Keratinocyte (primary cell): ENCODE data around the gene CPLX3. TPM values are rescaled to one million over a fixed set of nuclear protein-coding genes. Genes with fewer than 3 reads are reported as not detected.

Experiments used
- DNase-seq: peaks from one replicate; pipeline ENCODE4 v3.0.0-alpha.2; 2011; ENCODE audit warnings: low read depth, missing footprints, low spot score
- FAIRE-seq: peaks from 2 replicates; lab custom pipeline; 2011; peaks lifted over from hg19 to GRCh38; lab: Jason Lieb, UNC
- H2AFZ ChIP-seq: 2 replicates; pipeline ENCODE4 v1.6.0; 2012; ENCODE audit warnings: low read length, control low read depth, inconsistent platforms; ENCODE audit not compliant: control insufficient read depth
- H3K27ac ChIP-seq: 2 replicates; pipeline ENCODE4 v1.5.1; 2011; ENCODE audit warnings: low read length; ENCODE audit not compliant: control insufficient read depth, insufficient read depth
- H3K27me3 ChIP-seq: 3 replicates; pipeline ENCODE4 v1.6.0; 2011; ENCODE audit warnings: low read length; ENCODE audit not compliant: control insufficient read depth, insufficient read depth; ENCODE audit errors: extremely low read depth
- H3K36me3 ChIP-seq, 2 experiments: 2 replicates in 1 of 2; 3 replicates in 1 of 2; pipeline ENCODE4 v1.5.1; 2011; ENCODE audit warnings: low read length in 2 of 2, mild to moderate bottlenecking in 1 of 2; ENCODE audit not compliant: control insufficient read depth in 2 of 2, insufficient read depth in 2 of 2; ENCODE audit errors: extremely low read depth in 1 of 2
- H3K4me1 ChIP-seq: 3 replicates; pipeline ENCODE4 v1.5.1; 2011; ENCODE audit warnings: low read length; ENCODE audit not compliant: control insufficient read depth, insufficient read depth; ENCODE audit errors: extremely low read depth
- H3K4me2 ChIP-seq: 3 replicates; pipeline ENCODE4 v1.6.0; 2011; ENCODE audit warnings: low read depth, low read length; ENCODE audit not compliant: control insufficient read depth, insufficient read depth; ENCODE audit errors: extremely low read depth
- H3K4me3 ChIP-seq, 3 experiments: fragments of 200-600 bp in 1 of 3; sonication (generic) in 1 of 3; 2 replicates in 2 of 3; 3 replicates in 1 of 3; pipeline ENCODE4 v1.5.1; 2011 to 2016; ENCODE audit warnings: low read length in 3 of 3, mild to moderate bottlenecking in 3 of 3, control low read depth in 2 of 3, inconsistent platforms in 1 of 3, low read depth in 1 of 3, mixed read lengths in 1 of 3, mixed run types in 1 of 3, moderate library complexity in 1 of 3; ENCODE audit not compliant: control insufficient read depth in 2 of 3, insufficient read depth in 2 of 3; ENCODE audit errors: extremely low read depth in 1 of 3
- H3K79me2 ChIP-seq: 2 replicates; pipeline ENCODE4 v1.6.0; 2012; ENCODE audit warnings: low read length; ENCODE audit not compliant: control insufficient read depth, insufficient read depth
- H3K9ac ChIP-seq: 3 replicates; pipeline ENCODE4 v1.6.0; 2011; ENCODE audit warnings: low read length; ENCODE audit not compliant: control insufficient read depth, insufficient read depth; ENCODE audit errors: extremely low read depth
- H3K9me1 ChIP-seq: 3 replicates; pipeline ENCODE4 v1.6.0; 2011; ENCODE audit warnings: low read length; ENCODE audit not compliant: control insufficient read depth, insufficient read depth; ENCODE audit errors: extremely low read depth
- H3K9me3 ChIP-seq: 2 replicates; pipeline ENCODE4 v1.5.1; 2012; ENCODE audit warnings: low read depth, low read length; ENCODE audit not compliant: control insufficient read depth
- H4K20me1 ChIP-seq: 3 replicates; pipeline ENCODE4 v1.6.0; 2011; ENCODE audit warnings: low read length; ENCODE audit not compliant: control insufficient read depth, insufficient read depth; ENCODE audit errors: extremely low read depth
- EZH2 ChIP-seq: IDR thresholded peaks from one replicate; pipeline ENCODE4 v1.6.1; 2012; ENCODE audit warnings: inconsistent platforms, mild to moderate bottlenecking, low read length, moderate library complexity
- dilution Hi-C: fragments of 300-500 bp; cut with MboI; formaldehyde crosslinking; loops from one replicate; pipeline ENCODE4 v1.7.0; 2020; ENCODE audit warnings: low sequenced_read_pairs; ENCODE audit not compliant: extremely low pct_ligation_motif_present
- polyA plus RNA-seq, 5 experiments: library from polyadenylated mRNA; depleted of rRNA in 3 of 5; stranded (reverse) in 3 of 5; stranded (forward) in 1 of 5; unstranded in 1 of 5; fragments of >200 nt; gene quantifications; 1 replicate in 1 of 5; 2 replicates in 3 of 5; 3 replicates in 1 of 5; pipeline versions ENCODE4 v1.2.1 to v1.2.3, GENCODE V29; 2011 to 2012; ENCODE audit warnings: missing spikeins in 2 of 5, low read depth in 1 of 5, low replicate concordance in 1 of 5
- TF ChIP-seq, protein P1 (sequence below), 3 experiments: IDR thresholded peaks in 1 of 3; conservative IDR thresholded peaks in 1 of 3; optimal IDR thresholded peaks in 1 of 3; 2 replicates in 2 of 3; 3 replicates in 1 of 3; pipeline versions ENCODE3 to v1.5.1; 2011; ENCODE audit warnings: low read length in 3 of 3, mild to moderate bottlenecking in 3 of 3, moderate library complexity in 2 of 3, control low read depth in 1 of 3, inconsistent platforms in 1 of 3; ENCODE audit not compliant: insufficient read depth in 2 of 3; ENCODE audit errors: extremely low read depth in 1 of 3

Gene CPLX3
- polyA plus RNA-seq, 1 donor (not counting 4 experiments of a cell fraction or from before 2014, with no cell fraction given) = not detected

DNA sequence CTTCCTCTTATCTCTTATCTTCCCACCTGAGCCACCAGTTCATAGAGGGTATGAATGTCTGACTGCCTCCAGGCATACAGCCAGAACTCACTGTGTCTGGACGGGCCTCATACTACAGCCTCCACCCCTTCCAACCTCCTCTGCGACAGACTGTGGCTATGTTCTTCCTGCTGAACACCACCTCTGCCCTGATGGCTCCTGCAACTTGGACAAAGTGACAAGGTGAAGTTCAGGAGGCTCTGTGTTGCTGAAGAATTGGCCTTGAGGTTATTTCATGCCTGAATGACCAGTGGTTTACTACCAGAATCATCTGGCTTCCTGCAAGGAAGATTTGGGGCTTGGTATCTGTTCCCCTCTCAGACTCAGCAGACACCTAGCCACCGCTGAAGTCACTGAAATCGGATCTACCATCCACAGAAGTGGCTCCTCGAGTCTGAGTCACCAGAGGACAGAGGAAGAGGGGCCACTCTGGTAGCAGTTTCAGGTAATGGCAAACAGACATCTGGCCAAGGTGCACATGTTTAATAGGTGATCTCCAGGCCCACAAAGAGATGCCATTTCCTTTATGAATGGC is 30.7 kb downstream of the CPLX3 start:
- FAIRE-seq = no peak
- no peak overlapping the region for H3K9ac ChIP-seq
- dilution Hi-C loops = no loop called here

GRCh38 chr15:74857671-74858368 is 31.4 kb downstream of the CPLX3 start:
- Histone ChIP-seq H3K27me3 (no peaks in the 10 kb centered on the region), H3K9me3 (no peaks in the 10 kb centered on the region), H3K36me3 (peaks cover 10 to 14% of the 10 kb centered on the region in 2 experiments), H3K4me3 (no peak overlapping the region), H3K4me1 (peaks cover 21% of the 10 kb centered on the region), H3K9me1 (peaks cover 6% of the 10 kb centered on the region), H3K79me2 (peaks cover 20% of the 10 kb centered on the region), H4K20me1 (no peaks in the 10 kb centered on the region), H2AFZ (no peak overlapping the region), H3K4me2 (no peak overlapping the region), H3K27ac (no peak overlapping the region), H3K9ac (no peak overlapping the region)
- dilution Hi-C loops = no loop called here
- no peak for FAIRE-seq
- DNase-seq = no peak
- TF ChIP-seq, protein P1, sequence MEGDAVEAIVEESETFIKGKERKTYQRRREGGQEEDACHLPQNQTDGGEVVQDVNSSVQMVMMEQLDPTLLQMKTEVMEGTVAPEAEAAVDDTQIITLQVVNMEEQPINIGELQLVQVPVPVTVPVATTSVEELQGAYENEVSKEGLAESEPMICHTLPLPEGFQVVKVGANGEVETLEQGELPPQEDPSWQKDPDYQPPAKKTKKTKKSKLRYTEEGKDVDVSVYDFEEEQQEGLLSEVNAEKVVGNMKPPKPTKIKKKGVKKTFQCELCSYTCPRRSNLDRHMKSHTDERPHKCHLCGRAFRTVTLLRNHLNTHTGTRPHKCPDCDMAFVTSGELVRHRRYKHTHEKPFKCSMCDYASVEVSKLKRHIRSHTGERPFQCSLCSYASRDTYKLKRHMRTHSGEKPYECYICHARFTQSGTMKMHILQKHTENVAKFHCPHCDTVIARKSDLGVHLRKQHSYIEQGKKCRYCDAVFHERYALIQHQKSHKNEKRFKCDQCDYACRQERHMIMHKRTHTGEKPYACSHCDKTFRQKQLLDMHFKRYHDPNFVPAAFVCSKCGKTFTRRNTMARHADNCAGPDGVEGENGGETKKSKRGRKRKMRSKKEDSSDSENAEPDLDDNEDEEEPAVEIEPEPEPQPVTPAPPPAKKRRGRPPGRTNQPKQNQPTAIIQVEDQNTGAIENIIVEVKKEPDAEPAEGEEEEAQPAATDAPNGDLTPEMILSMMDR (optimal IDR thresholded peaks at IDR 0.05 in 1 of 3, IDR thresholded peaks at IDR 0.05 in 1 of 3, conservative IDR thresholded peaks at IDR 0.05 in 1 of 3; ENCODE audit: extremely low read depth in 1 of 3, insufficient read depth in 2 of 3, low read length in 3 of 3) = no peak
- no peak for TF ChIP-seq EZH2

More for the DNA sequence above, 30.7 kb downstream of the CPLX3 start:
- Histone ChIP-seq H3K27me3 (no peaks in the 10 kb centered on the region), H3K9me1 (peaks cover 6% of the 10 kb centered on the region), H3K4me2 (no peak overlapping the region), H3K36me3 (peaks cover 17 to 19% of the 10 kb centered on the region in 2 experiments), H3K9me3 (no peaks in the 10 kb centered on the region), H3K4me3 (no peak overlapping the region), H4K20me1 (no peaks in the 10 kb centered on the region), H2AFZ (no peak overlapping the region), H3K79me2 (peaks cover 19% of the 10 kb centered on the region), H3K4me1 (peaks cover 21% of the 10 kb centered on the region), H3K27ac (no peak overlapping the region)
- no peak for DNase-seq
- TF ChIP-seq, protein P1 (optimal IDR thresholded peaks at IDR 0.05 in 1 of 3, IDR thresholded peaks at IDR 0.05 in 1 of 3, conservative IDR thresholded peaks at IDR 0.05 in 1 of 3; ENCODE audit: extremely low read depth in 1 of 3, insufficient read depth in 2 of 3, low read length in 3 of 3) = no peak
- TF ChIP-seq EZH2 = no peak
